OCI-M2 (cell line): ENCODE data around the gene SERGEF.

Experiments used
- DNase-seq: peaks from one replicate; lab custom pipeline; 2025; ENCODE audit not compliant: unreplicated experiment; lab: John Stamatoyannopoulos, UW

The SERGEF gene

GRCh38 chr11:17790453-17790852 is 222.4 kb downstream of the SERGEF start:
- DNase-seq, result no peak

- DNase-seq, result no peak
These were observed 224.8 kb downstream of the SERGEF start for GRCh38 chr11:17788084-17788483.

DNA sequence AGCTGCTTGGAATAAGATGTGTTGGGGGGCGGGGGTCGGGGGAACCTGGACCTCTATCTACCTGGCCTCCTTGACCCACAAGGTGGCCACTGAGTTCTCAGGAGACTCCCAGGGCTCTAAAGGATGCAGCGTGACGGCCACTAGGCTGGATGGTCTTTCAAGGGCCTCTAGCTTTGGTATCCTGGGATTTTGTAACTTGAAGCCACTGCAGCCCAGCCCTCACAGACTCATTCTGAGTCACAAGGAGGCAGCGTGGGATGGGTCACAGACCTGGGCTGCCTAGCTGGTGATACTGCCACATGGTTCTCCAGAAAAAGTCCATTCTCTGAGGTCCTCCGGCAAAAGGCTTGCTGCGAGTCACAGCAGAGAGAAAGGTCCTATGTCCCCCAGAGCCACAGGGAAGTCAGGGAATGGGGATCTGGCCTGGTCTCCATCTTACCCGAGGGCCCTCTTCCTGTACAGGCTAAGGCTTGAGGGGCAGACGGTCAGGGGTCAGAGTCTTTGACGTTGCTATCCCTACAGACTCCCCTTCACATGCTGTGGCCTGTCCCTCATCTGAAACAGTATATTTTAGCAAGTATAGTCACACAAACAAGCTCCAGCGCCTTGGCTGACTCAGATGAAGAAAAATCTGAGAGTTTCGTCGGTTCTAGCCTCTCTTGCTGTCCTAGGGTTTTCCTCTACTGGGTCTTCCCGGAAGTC is 225.9 kb downstream of the SERGEF start:
- DNase-seq, result no peak

DNA sequence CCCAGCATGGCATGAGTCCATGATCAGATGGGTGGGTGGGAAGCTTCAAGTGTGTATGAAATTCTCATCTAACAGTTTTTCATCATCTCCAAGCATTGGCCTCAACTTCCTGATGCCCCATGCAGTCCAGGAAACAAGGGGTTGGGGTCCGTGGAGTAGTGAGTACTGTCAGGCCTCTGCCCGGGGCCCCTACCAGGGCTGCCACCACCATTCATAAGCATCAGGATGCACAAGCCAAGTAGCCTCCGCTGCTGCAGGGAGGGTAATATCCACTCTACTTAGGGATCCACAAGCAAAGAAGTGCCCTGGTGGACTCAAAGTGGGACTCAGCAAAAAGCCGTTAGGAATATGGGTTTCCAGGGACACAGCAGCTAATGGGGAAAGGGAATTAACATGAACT is 229.0 kb downstream of the SERGEF start:
- DNase-seq, result no peak

DNA sequence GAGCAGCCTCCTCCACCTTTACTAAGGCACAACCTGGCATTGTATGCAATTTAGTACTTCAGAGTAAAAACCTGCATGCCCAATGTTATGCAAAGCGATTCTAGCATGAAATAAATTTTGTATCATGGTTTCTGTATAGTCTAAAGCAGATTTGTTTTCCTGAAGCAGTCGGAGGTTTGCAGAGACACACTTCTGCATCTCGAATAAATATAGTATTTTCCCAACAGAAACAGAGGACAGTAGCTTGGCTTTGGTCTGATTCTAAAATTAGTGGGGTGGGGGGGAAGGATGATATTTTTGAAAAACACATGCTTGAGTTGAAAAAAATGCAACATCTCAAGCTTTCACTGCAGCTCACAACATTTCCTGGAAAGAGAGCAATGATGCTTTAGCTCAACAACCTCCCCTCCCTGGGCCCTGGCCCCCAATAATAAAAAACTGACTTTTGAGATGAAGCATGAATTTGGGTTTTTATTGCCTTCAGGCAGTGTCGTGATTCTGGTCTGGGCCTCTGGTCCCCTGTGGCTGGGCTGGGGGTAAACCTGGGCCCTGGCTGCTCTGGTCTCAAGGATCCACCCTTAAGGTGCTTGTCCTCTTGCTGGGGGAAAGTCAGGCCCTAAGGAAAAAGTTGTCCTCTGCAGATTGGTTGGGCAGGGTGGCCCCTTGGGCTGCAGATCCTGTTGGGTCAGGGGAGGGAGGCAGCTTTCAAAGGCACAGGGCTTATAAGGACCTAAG is 230.1 kb downstream of the SERGEF start:
- DNase-seq, result no peak

- DNase-seq, result no peak
These were observed 230.7 kb downstream of the SERGEF start for GRCh38 chr11:17782145-17782544.

DNA sequence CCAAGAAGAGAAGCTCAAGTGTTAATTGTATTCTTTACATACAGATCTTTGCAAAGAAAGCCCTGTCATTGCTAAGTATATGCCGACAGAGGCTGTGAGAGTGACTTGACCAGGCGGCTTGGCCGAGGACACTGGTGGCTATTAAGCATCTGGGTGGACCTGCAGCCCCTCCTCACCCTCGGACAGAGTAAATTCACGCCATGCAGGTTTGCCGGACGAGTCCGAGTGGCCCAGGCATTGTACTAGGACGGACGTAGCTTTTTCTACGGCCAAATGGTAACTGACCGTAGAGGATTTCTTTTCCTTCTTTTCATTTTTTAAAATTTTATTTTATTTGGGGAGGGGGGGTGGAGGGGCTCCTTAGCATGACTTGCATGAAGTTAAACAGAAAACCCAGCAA is 231.2 kb downstream of the SERGEF start:
- no peak for DNase-seq

DNA sequence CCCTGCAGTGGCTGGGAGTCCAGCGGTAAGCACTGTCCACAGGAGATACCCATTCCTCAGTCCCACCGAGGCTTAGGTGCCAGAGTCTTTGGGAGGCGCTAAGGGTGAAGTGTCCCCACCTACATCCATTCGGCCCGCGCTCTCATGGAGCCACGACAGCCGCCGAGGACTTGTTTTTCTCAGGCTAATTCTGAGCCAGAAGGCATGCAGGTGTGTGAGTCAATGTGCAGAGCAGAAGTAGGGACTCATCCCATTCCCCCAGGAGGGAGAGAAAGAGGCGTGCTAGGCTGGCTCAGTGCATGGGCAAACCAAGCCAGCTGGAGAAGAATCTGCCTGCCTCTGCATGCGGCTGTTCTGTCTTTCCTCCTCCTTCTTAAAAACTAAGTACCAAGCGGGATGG is 231.6 kb downstream of the SERGEF start:
- no peak for DNase-seq

DNA sequence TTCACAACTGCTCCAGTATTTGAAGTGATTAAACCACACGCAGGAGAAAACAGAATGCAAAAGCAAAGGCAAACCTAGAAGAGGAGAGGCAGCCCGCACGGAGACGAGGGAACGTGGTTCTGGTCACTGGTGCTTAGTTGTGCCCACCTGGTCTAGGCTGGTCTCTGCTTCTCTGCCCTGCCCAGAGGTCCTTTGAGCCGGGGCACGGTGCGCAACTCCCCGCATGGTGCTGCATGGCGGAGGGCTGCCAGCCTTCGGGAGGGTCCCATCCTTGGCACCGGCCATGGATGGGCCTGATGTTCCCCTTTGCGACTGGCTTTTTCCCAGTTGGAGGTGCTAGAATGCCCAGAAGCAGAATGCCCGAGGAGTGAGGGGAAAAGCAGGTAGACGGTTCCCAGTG is 232.2 kb downstream of the SERGEF start:
- DNase-seq, result no peak

DNA sequence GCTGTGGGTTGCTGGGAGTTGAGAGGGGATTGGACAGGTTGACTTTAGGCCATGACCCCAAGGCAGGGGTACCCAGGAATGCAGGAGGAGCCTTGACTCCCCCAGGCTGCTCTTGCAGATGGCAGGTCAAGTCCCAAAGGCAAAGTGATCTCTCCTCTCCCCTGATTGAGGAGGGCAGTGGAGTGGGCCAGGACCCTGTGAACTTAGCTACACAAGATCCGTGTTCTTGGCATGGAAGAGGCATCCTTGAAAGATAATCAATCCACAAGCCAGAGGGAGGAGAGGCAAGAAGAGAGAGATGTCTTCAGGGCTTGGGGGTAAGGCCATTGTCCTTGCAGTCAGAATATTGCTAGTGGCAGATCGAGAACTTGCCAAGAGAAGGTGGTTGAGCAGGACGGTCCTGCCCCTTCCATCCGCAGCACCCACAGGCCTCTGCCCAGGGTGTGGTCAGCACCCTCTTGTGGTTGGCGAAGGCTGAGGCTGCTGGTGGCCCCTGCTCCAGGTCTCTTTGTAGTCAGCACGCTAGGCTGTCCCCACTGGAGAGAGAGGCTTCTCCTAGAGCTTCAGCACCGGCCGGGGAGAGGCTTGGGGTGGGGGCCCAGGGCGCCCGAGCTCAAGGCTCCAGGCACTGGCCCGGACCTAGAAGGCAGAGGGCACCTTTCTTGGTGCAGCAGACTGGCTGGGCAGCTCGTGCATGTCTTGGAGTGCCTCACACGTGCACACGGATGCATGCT is 232.8 kb downstream of the SERGEF start:
- no peak for DNase-seq

GRCh38 chr11:17778956-17779860 is 233.6 kb downstream of the SERGEF start:
- DNase-seq, result no peak

- no peak for DNase-seq
These were observed 234.5 kb downstream of the SERGEF start for GRCh38 chr11:17778352-17778751.

GRCh38 chr11:17777738-17778091 is 235.1 kb downstream of the SERGEF start:
- no peak for DNase-seq

DNA sequence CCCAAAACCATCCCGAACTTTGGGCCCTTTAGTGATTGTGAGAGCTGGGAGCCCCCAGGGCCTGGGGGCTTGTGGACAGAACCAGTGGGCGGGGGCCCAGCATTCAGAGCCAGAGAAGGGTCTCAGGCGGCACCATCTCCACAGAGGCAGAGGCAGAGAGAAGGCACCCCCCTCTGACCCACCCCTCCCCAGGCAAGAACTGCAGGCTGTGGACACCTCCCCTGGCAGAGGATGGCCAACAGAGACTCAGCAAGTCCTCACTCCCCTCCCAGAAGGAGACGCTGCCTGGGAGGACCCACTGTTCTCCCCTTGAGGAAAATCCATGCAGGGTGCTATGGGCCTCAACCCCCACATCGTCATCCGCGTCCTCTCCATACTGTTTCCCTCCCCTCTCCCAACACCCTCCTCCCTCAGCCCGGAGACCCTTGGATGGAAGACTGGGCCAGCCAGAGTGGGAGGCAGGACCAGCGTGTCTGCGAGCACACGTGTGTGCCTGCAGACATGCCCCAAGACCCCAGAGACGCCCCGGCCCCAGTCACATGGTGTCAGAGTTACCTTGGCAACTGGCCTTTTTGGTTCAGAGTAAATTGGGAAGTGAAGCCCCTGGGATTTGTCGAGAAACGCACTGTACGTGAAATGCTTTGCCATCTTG is 235.6 kb downstream of the SERGEF start:
- DNase-seq, result no peak

DNA sequence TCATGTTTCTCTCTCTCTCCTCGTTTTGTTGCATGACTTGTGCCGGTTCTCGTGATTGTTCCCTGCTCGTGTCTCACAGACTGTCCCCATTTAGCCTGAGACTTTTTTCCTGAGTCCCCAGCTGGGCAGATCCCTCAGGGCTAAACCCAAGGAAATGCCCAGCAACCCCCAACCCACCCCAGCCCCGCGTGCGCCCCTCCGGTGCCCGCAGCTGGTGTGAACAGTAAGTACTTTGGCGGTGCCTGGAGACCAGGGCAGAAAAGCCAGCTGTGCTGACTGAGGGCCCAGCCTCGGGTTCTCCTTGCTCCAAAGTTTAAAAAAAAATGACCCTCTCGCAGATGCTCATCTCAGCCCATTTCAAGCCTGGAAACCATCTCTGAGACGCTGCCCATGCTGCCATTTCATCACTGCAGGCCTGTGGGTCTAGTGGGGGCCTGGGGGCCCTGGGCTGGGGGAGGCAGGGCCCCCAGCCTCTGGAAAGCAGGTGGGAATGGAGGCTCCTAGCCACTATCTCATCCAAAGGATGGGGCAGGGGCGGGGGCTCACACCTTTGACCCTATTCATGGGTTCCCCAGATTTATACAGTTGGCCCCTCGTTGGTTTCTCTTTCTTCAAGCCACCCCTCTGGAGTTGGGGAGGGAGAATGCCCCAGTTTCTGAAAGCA is 236.5 kb downstream of the SERGEF start:
- DNase-seq, result no peak

DNA sequence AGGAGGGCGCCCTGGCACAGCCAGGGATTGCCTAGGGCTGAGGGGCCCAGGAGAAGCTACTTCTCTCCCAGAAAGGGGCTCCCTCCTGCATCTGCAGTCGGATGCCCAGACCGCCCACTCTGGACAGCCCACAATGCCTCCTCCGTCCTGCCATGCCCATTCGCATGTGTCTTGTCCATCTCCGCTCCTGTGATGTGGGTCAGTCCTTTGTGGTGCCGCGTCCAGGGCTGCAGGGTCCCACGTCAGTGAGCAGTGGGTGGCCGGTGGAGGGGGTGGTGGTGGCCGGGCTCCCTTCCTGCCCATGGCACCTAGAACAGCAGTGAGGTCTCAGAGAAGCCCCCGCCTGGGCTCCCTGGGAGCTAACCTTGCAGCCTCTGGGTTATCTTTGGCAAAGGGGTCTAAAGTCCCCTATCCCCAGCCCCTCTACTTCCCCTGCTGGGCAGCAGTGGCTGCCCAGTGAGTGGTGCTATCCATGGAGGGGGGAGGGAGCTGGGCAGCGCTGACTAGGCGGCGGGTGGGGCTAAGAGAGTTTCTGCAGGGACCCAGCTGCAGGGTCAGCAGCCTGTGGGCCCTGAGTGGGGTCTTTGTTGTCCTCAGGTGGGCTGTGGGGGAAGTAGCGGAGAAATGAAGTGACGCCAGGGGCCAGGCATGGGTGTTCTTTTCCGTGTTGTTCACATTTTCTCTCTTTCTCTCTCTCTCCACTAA is 237.2 kb downstream of the SERGEF start:
- DNase-seq, result no peak

DNA sequence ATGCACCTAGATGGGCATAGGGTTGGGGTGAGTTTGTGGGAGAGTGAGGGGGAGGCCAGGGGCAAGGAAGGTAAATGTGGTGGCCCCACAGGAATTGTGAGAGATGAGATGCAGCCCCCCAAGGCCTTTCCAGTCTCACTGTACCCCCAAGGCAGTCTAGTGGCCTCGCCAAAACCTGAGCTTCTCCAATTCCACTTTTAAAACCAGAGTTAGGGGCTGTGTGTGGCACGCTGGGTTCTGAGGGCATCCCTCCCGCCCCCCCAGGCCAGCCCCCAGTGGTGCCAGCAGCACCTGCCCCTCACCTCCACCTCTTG is 237.9 kb downstream of the SERGEF start:
- no peak for DNase-seq

GRCh38 chr11:17774232-17775034 is 238.4 kb downstream of the SERGEF start:
- DNase-seq, result no peak

- DNase-seq, result no peak
These were observed 239.2 kb downstream of the SERGEF start for GRCh38 chr11:17773674-17774073.
